COLO829 (cell line): Measurements from ENCODE around the gene CHCHD6.

ENCODE experiments used
- DNase-seq: peaks from one replicate; pipeline ENCODE4 v3.0.0; 2012; ENCODE audit warnings: low spot score

CHCHD6 gene

DNA sequence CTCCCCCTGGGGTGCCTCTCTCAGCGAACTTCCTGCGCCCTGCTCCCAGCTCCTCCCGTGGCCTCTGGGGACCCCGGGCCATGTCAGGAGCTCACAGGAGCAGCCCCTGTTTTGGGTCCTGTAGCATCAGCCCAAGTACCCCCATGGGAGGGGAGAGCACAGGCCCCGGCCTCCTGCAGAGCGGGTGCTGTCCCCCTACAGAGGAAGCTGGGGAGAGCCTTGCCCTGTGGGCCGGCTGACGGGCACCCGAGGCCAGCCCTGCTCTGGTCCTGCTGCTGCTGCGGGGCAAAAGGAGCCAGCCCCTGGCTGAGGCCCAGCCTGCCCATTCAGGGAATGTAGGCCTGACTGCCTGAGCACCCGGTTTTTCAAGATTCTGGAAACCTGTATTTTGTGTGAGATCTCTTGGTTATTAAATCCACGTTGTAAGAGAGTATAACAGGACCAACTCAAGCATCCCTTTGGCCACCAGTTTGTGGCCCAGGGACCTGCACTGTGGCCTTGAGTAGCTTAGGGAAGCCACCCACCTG is 291.3 kb downstream of the CHCHD6 start:
- no peak for DNase-seq

GRCh38 chr3:126995926-126996512 is 292.0 kb downstream of the CHCHD6 start:
- DNase-seq, result no peak

DNA sequence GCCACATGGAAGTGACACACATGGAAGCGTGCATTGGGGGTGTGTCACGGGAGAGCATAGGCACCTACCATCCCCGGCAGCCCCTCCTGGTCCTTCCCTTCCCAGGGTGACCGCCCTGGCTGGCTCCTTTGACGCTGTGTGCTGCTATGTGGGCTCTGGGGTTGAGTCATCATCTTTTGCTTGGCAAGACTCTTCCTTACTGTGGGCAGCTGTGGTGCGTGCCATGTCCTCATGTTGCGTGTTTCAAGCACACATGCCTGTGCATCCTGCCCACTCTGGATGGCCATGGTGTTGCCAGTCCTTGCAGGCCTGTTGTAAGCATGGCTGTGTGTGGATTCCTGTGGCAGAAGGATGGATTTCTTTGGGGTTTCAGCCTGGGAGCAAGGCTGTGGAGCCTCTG is 292.9 kb downstream of the CHCHD6 start:
- DNase-seq, result no peak

DNA sequence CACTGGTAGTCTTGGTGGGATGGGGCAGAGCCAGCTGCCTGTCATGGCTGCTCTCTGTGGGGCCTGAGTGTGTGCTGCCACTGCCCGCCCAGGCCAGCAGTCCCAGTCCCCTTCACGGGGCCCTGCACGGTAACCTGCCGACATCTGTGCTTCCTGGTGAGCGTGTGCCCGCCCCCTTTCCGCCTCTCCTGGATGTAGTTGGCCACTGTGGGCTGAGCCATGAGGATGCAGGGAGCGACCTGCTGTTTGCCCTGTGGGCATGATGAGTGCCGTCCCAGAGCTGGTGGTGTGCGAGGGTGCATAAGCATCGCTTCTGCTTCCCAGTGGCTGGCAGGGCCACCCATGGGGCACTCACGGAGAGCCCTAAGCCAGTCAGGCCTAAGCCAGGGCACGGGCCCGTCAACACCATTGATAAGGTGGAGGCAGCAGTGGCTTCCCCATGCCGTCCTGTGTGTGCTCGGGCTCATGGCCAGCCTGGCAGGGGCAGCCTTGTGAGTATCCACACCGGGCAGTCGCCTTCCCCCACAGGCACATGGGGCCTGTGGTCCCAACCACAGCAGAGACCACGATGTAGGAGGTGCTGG is 293.5 kb downstream of the CHCHD6 start:
- DNase-seq, result no peak

DNA sequence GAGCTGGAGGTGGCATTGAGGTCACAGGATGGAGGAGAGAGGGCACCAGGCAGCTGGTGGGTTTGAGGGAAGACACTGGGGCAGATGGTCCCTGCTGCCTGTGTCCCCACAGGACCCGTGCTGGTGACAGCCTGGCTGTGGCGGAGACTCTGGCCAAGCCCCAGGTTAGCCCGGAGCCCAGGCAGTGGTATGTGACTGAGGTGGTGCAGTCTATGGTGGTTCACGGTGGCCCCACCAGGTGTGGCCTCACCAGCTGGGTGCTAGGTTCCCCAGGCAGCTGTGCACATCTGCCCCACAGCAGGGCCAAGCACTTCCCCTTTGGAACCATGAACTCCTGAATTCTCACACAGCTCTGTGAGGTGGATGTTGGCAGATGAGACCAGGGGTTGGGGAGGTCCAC is 294.3 kb downstream of the CHCHD6 start:
- no peak for DNase-seq

DNA sequence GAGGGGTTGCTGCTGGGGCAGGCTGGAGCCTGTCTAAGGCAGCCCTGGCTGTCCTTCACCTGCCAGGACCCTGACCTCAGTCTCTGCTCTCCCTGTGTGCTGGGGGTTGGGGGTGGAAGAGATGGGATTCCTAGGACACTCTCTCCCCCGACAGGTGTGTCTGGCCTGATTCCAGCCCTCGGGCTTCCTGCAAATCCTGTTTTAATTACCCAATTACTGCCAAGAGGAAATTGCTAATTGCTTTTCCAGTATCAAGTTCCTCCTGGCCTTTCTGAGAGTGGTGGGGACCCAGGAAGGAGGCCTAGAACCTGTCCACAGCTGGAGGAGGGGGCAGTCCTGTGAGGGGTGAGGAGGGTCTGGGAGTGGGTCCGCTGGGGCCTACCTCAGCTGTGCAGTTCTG is 294.7 kb downstream of the CHCHD6 start:
- no peak for DNase-seq

DNA sequence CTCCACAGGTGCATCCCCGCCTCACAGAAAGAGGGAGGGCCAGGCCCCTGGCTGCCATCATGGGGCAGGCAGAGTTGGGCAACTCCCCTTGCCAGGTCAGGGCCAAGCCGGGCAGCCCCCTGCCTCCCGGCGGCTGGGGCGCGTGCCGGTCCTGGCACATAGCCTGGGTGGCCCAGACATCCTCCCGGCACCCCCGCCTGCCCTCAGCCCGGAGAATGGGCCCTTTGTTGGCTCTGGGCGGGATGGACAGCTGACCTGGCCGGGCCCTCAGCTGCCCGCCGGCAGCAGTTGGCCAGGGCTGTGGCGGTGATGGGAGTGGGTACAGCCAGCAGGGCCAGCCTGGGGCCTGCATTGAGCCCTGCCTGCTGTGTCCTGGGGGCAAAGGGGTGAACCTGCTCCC is 295.3 kb downstream of the CHCHD6 start:
- DNase-seq, result peak; percentile 80

- DNase-seq, result no peak
These were observed 296.1 kb downstream of the CHCHD6 start for GRCh38 chr3:127000119-127000518.

DNA sequence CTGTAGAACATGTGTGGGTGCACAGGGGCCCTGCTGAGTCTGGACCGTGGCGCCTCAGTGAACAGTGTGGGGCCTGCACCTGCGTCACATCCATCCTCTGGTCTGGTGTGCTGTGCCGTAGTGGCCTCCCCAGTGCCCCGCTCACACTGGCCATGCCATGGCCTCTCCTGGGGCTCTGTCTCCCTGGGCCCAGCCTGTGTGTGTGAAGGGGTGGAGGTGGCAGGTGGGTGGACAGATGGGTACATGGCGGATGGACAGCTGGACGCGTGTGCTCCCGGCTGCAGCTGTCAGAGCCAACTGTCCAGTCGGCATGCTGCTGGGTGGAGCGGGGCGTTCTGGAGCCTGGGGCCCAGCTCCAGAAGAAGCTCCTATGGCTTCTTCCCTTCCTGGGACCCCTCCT is 296.7 kb downstream of the CHCHD6 start:
- DNase-seq, result no peak

DNA sequence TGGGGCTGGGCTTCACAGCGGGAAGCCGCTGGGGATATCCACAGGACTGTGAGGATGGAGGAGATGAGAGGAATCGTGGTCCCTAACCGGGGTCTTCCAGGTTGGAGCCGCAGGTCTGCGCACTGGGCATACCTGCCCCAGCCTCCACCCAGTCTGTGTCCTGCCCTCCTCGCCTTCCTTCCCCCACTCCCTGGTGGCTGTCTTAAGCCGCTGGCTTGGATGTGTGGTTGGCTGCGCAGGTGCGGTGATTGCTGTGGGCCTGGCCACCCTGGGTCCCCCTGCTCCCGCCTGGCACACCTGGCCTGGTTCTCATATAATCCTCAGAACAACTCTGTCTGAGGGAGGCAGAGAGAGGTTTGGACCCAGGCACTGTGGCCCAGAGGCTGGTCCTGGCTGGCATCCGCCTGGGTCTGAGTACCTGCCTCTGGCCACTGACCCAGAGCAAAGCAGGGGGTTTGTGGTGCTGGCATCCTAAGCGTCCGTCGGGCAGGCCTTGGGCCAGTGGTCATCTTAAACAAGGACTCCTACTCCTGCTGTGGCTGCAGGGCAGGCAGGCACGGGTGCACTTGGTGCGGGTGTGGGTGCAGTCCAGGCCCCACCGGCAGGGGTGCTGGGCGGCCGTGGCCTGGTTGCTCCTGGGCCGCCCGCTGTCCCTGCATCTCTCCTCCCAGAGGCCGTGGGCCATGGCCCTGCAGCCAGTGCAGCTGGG is 297.6 kb downstream of the CHCHD6 start:
- no peak for DNase-seq

GRCh38 chr3:127002195-127003174 is 298.4 kb downstream of the CHCHD6 start:
- DNase-seq, result peak; percentile 88

- DNase-seq, result no peak
These were observed 299.1 kb downstream of the CHCHD6 start for GRCh38 chr3:127003175-127003555.

- no peak for DNase-seq
These were observed 299.7 kb downstream of the CHCHD6 start for GRCh38 chr3:127003601-127004280.

DNA sequence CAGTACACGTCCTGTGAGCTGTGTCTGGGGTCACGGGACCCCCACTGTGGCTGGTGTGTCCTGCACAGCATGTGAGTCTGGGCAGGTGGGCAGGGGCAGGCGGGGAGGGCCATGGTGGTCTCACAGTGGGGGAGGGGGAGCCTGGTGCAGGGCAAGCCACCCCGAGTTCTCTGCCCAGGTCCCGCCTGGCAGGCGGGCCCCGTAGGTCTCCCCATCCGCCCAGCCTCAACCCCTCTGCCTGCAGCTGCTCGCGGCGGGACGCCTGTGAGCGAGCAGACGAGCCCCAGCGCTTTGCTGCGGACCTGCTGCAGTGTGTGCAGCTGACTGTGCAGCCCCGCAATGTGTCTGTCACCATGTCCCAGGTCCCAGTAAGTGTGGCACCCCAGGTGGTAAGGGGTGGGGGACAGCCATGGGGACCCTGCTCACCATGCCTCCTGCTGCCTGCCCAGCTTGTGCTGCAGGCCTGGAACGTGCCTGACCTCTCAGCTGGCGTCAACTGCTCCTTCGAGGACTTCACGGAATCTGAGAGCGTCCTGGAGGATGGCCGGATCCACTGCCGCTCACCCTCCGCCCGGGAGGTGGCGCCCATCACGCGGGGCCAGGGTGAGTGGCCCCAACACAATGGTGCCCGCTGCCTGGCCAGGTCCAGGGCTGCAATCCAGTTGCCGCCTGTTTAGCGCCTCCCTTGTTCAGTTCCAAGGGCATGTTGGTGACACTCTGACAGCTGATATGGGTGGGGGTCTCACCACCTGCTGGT is 300.8 kb downstream of the CHCHD6 start:
- DNase-seq, result no peak

DNA sequence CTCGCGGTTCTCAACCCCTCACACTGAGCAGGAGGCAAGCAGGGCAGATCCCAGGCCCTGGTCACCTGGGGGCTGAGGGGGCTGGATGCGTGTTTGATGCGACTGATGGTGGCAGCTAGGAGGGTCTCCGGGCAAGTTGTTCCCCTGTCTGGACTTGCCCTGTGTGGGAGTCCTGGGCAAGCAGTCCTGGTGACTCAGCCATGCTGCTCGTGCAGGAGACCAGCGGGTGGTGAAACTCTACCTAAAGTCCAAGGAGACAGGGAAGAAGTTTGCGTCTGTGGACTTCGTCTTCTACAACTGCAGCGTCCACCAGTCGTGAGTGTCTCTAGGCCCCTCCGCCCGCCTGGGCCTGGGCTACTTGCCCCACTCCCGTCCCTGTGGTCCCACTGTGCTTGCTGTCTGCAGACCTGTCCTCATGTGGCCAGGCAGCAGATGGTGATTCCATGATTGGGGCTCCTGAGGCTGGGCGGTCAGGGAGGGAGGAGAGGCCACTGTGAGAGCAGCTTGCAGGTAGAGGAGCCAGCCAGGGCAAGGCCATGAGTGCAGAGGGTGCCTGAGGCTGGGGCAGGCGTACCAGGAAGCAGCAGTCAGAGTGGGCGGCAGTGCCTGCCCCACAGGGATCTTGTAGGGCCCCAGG is 301.9 kb downstream of the CHCHD6 start:
- DNase-seq, result no peak

GRCh38 chr3:127006781-127007436 is 302.9 kb downstream of the CHCHD6 start:
- no peak for DNase-seq

- DNase-seq, result no peak
These were observed 304.2 kb downstream of the CHCHD6 start for GRCh38 chr3:127008236-127008635.

GRCh38 chr3:127009531-127009930 is 305.5 kb downstream of the CHCHD6 start:
- DNase-seq, result no peak
